WTC11 (cell line): Measurements from ENCODE around the gene UNC13C.
"Not testable (repeated sequence)": the region's sequence is repeated elsewhere in the genome, so short reads cannot be mapped to it uniquely, and the experiment has no call there.

Experiments used
- CTCF ChIP-seq: fragments of 200-600 bp; IDR thresholded peaks from 2 replicates; pipeline ENCODE4 v1.8.0; 2022; ENCODE audit warnings: antibody characterized with exemption
- IRF2 ChIP-seq: sonication (generic); formaldehyde crosslinking; IDR thresholded peaks from 2 replicates; pipeline ENCODE4 v1.8.0; 2022; ENCODE audit warnings: low read depth, missing genetic modification reagents, borderline replicate concordance
- USF1 ChIP-seq: sonication (generic); formaldehyde crosslinking; IDR thresholded peaks from 2 replicates; pipeline ENCODE4 v1.8.0; 2022; ENCODE audit warnings: mild to moderate bottlenecking, missing genetic modification reagents
- ZNF121 ChIP-seq: sonication (generic); formaldehyde crosslinking; IDR thresholded peaks from 2 replicates; pipeline ENCODE4 v1.8.0; 2023; ENCODE audit warnings: missing genetic modification reagents

DNA sequence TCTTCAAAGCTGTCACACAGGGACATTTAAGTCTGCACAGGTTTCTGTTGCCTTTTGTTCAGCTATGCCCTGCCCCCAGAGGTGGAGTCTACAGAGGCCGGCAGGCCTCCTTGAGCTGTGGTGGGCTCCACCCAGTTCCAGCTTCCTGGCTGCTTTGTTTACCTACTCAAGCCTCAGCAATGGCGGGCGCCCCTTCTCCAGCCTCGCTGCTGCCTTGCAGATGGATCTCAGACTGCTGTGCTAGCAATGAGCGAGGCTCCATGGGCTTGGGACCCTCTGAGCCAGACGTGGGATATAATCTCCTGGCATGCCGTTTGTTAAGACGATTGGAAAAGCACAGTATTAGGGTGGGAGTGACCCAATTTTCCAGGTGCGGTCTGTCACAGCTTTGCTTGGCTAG is 472.0 kb downstream of the UNC13C start:
- not testable (repeated sequence) for TF ChIP-seq USF1 (CRISPR knock-in tag); IRF2 (CRISPR knock-in tag); CTCF; ZNF121 (CRISPR knock-in tag)
